HFF-Myc (cell line): ENCODE data around the gene UBE2L6.

Experiments used
- DNase-seq: peaks from one replicate; pipeline ENCODE4 v3.0.0-alpha.2; 2011; ENCODE audit warnings: low read depth; ENCODE audit errors: extremely low read depth
- H3K4me3 ChIP-seq: replicated peaks from 2 replicates; pipeline ENCODE4 v1.5.1; 2011; ENCODE audit warnings: low read depth, mild to moderate bottlenecking, control low read depth, low read length
- TF ChIP-seq, protein P1 (sequence below): IDR thresholded peaks from 2 replicates; pipeline ENCODE4 v1.5.1; 2012; ENCODE audit warnings: mild to moderate bottlenecking, low read depth, low read length, control low read depth; ENCODE audit errors: missing control alignments

UBE2L6 gene

DNA sequence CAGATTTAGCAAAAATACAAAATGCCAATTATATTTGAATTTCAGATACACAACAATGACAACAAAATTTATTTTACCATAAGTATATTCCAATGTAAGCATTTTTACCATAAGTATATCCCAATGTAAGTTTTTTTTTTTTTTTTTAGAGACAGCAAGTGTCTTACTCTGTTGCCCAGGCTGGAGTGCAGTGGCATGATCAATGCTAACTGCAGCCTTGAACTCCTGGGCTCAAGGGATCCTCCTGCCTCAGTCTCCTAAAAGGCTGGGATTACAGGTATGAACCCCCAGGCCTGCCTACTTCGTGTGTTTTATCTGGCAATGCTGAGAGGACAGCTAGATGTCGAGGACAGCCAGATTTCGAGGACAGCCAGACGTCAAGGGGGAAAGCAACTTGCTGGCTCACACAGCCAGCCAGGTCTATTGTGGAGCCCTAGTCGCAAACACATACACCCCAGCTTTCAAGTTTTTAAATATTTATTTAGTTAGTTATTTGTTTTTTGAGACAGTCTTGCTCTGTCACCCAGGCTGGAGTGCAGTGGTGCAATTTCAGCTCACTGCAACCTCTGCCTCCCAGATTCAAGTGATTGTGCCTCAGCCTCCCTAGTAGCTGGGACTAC lies 28.9 kb upstream of the UBE2L6 start:
- DNase-seq = no peak
- TF ChIP-seq, protein P1, sequence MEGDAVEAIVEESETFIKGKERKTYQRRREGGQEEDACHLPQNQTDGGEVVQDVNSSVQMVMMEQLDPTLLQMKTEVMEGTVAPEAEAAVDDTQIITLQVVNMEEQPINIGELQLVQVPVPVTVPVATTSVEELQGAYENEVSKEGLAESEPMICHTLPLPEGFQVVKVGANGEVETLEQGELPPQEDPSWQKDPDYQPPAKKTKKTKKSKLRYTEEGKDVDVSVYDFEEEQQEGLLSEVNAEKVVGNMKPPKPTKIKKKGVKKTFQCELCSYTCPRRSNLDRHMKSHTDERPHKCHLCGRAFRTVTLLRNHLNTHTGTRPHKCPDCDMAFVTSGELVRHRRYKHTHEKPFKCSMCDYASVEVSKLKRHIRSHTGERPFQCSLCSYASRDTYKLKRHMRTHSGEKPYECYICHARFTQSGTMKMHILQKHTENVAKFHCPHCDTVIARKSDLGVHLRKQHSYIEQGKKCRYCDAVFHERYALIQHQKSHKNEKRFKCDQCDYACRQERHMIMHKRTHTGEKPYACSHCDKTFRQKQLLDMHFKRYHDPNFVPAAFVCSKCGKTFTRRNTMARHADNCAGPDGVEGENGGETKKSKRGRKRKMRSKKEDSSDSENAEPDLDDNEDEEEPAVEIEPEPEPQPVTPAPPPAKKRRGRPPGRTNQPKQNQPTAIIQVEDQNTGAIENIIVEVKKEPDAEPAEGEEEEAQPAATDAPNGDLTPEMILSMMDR = no peak
- H3K4me3 ChIP-seq = no peak overlapping the region

DNA sequence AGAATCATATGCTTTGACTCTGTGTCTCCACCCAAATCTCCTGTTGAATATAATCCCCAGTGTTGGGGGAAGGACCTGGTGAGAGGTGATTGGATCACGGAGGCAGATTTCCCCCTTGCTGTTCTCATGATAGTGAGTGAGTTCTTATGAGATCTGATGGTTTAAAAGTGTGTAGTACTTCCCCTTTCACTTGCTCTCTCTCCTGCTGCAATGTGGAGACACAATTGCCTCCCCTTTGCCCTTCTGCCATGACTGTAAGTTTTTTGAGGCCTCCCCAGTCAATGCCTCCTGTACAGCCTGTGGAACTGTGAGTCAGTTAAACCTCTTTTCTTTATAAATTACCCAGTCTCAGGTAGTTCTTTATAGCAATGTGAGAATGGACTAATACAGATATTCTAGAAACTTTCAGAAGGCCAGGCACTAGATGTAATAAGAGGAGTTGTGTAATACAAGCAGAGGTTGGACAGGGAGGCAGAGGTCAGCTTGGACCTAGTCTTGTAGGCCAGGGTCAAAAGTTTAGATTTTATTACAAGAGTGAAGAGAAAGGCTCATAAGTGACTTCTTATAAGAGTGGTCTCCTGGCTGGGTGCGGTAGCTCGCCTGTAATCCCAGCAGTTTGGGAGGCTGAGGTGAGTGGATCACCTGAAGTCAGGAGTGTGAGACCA lies 20.7 kb upstream of the UBE2L6 start:
- no peak for DNase-seq

DNA sequence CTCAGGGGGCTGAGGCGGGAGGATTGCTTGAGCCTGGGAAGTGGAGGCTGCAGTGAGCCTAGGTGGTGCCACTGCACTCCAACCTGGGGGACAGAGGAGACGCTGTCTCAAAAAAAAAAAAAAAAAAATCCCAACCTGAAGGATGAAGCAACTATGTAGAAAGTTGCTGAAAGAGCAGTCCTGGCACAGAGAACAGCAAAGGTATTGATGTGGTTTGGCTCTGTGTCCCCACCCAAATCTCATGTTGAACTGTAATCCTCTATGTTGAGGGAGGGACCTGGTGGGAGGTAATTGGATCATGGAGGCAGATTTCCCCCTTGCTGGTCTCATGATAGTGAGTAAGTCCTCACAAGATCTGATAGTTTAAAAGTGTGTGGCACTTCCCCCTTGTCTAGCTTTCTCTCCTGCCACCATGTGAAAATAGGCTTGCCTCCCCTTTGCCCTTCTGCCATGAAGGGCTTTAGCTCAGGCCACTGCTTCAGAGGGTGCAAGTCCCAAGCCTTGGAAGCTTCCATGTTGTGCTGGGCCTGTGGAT lies 19.3 kb upstream of the UBE2L6 start:
- no peak for DNase-seq
- TF ChIP-seq, protein P1 = no peak
- H3K4me3 ChIP-seq = no peak overlapping the region

More for the DNA sequence above, 20.7 kb upstream of the UBE2L6 start:
- TF ChIP-seq, protein P1 = no peak
- no peak overlapping the region for H3K4me3 ChIP-seq

DNA sequence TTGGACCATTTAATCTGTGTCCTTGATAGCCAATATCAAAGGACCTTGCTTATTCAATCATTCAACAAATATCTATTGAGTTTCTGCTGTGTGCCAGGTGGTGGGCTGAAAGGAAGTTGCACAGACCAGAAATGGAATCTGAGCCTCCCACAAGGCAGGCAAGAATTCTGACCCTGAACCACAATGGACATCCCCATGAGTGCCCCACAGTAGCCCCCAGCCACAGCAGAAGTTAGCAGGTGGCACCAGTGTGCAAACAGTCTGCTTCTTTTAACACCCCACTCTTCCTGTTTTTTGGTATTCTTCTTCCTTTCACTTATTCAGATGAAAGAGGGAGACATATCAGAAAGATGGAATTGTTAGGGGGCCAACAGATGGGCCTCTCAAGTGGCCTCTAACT lies 17.8 kb upstream of the UBE2L6 start:
- TF ChIP-seq, protein P1 = no peak
- no peak for DNase-seq
- no peak overlapping the region for H3K4me3 ChIP-seq

DNA sequence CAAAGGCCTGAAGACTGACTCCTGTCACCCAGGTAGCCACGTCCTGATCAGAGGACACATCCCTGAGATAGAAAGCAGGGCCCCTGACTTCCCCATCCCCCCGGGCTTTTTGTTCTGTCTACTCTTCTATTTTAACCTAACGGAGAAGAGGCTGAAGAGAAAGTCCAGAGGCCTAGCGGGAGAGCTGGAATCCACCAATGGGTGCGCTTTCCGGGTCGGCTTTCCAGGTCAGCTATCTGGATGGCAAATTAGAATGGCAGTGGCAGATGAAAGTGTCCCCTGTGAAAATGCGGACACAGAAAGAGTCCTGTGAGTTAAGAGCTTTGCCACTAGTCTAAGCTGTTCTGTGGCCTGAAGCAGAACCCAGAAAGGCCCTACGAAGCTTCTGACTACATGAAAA lies 16.9 kb upstream of the UBE2L6 start:
- no peak for DNase-seq
- H3K4me3 ChIP-seq = no peak overlapping the region
- TF ChIP-seq, protein P1 = no peak

DNA sequence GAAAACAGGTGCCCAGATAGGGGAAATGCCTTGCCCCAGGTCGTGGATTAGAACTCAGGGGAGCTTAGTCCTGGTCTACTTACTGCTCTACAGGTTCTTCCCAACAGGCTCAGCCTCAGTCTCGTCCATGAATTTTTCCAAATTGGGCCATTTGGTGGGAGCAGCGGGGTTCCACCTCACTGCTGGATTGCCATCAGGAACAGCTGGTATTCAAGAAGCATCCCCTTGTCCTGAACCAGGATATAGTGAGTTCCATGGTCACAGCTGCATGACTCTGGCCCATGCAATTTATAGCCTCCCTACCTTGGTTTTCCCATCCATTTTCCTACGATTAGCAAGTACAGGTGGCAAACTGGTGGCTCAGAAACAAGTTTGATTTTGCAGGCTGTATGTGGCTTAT lies 6.6 kb upstream of the UBE2L6 start:
- no peak for DNase-seq
- TF ChIP-seq, protein P1 = no peak
- H3K4me3 ChIP-seq = no peak overlapping the region
